Stimulated activated CD4-positive, alpha-beta T cell treated with anti-CD3 and anti-CD28 coated beads, Interleukin-1b, Interleukin-23, amount 100 ng/mL, for 4 hours (primary cell): ENCODE results near the gene TMEM183A.

Experiments used
- DNase-seq, 2 donors: peaks; one replicate each; pipeline ENCODE4 v3.0.0-alpha.2; 2020; ENCODE audit warnings: low read depth in 2 of 2

Gene TMEM183A

DNA sequence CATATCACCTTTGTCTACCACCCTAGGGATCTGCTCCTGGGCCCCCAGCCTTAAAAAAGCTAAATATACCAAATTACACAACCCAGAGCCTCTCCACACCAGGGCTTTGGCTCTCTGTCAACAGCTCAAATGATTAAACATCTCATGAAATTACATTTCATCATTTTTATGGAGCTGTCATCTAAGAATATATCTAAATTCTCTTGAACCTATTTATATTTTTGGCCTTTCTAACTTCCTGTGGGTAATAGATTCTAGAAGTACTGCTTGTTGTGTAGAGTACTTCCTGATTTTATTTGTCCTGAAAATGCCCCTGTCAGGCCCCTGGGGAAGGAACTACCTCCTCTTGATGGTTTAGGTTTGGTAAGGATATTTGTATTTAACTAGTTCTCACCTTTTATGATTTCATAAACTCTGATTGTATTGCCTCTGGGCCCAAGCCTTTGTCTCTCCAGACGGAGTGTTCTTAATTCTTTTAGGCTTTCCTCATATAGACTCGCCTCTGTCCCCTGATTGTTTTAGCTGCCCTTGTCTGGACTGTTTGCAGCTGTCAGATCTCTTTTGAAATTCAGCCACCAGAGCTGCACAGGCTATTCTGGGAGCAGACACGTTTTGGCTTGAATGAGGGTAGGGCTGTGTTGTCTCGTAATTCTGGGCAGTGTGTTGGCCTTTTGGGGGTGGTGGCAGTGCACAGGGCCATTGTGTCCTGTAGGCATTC, 62.0 kb downstream of the TMEM183A start:
- DNase-seq: no peak

DNA sequence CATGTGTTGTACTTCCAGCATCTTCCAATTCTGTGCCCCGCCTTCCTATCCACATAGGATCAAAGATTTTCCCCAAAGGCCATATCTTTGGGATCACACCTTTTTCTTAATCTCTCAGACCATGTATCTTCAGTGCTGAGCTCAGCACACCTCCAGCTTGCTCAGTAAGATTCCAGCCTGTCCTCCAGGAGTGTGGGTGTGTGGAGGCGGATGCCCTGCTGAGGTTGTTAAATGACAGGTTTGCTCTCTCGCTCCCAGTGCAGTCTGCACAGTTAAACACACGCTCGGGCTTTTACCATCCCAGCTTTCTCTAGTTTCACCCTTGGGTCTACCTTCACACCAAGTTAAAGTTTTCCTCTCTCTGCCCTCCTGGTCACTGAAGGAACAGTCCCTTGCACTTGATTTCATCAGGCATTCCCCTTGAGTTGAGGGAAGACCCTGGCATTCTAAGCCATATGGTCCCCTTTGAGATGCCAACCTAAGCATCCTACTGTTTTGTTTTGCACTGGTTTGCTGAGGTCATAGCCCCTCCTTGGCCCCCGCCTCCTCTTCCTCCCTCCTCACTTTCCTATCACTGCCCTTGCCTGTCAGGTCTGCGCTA, 64.9 kb downstream of the TMEM183A start:
- DNase-seq: no peak

DNA sequence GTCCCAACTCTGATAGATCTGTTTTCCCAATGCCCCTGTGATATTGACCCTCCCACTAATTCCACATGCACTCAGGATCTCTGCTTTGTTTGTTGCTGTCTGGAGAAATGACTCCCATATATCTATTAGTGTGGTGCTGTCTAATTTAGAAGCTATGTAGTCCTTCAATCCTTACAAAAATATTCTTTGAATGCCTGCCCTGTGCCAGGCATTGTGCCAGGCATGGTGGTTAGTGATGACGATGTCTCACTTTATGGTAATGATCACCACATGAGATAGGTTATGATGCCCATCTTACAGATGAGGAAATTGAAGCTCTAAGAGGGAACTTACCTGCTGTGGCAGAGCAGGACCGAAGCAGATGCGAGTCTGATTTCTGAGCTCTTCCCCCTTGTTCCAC, 65.7 kb downstream of the TMEM183A start:
- no peak for DNase-seq

DNA sequence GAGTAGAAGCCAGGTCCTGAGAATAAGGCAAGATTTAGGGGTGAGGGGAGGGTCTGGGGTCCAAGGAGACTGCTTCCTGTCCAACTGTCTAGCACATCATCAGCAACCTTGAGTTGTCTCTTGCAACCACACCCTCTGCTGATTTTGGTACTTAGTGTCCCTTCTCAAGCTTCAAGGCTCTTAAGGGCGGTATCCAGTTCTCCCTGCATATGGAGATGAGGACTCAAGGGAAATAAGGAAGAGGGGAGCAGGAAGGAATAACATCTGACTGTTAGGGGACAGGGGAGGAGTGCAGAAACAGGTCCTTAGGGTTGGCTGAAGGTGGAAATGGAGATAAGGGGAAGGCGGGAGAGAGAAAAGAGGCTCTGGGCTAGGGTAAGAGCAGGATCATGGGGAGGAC, 66.3 kb downstream of the TMEM183A start:
- no peak for DNase-seq
